ENCODE measurements around the gene OTOP3.
A peak's percentile ranks its signal among the peaks of the same experiment; 100 is the strongest.

OTOP3 gene

GRCh38 chr17:74986206-74986576 lies 50.5 kb downstream of the OTOP3 start:
- no peak for DNase-seq (ENCODE audit: low spot score)

DNA sequence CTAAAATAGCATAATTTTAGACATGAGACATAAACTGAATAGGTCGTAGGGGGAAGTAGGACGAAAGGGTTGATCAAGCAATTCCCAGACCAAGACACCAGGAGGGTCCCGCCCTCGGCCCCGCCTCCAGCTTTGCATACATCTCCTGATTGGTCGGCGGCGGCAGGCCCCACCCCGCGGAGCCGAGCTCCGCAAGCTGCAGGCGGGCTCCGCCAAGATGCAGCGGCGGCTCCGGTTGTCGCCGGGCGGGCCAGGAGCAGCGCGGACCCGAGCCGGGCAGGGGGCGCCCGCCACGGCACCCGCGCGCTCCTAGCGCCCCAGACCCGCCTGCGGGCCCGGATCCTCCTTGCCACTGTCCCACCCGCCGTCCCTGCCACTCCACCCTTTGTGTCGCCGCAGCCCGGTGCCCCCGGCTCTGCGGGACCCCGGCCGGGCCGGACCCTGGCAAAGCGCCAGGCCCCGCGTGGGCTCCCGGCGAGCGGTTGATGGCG lies 51.8 kb downstream of the OTOP3 start, which contains the start of gene CDR2L:
CDR2L (plus strand) TSS at position 215 of the 491 bp plus-strand sequence. CDS start 412 bp downstream, outside the sequence.
- peak; percentile 95 for DNase-seq (ENCODE audit: low spot score)

DNA sequence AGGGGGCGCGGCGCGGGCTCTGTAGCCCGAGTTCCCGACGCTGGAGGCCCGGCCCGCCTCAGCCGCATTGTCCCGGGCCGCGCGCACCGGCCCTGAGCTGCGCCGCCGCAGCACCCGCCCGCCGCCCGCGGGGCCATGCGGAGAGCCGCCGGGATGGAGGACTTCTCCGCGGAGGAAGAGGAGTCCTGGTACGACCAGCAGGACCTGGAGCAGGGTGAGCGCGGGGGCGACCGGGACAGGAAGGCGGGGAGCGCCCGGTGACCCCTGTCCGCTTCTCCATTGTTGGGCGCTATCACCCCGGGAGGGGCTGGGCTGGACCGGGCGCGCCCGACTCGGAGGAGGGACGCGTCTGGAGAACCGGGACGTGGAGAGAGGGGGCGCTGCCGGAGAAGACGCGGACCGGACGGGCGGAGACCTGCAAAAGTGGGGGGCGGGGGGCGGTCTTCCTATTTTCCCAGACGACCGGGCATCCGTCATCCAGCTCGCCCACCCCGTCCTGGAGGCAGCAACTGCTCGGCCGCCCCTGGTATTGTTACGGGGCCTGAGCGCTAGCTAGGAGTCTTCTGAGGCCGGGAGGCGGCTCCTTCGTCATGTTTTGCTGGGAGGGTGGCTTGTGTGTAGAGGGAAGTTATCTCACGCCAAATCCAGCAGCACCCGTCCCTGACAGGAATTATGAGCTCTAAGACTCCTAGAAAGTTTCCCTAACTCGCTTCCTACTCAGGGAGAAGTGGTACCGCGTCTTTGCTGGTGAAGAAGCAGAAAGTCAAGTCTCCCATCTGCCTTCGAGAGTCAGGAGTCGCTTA lies 52.4 kb downstream of the OTOP3 start:
- peak; percentile 75 for DNase-seq (ENCODE audit: low spot score)

- DNase-seq (ENCODE audit: low spot score) = no peak
These were observed 54.9 kb downstream of the OTOP3 start for GRCh38 chr17:74990581-74991105.

DNA sequence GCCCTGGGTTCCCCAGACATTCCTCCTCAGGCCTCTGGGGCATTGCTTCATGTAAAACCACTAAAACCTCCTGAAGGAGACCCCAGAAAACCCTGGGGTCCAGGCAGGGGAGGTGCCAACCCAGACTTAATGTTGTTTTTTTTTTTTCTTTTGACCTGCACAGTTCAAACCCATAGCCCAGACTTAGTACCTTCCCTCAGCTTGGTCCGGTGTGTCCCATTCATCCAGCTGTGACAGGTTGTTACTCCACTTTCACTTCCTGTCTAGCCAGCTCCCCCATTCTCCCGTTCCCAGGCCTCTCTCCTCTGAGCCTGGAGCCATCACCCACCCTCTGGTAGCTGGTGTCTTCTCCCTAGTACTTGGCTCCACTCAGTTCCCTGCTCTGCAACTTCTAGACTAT lies 56.5 kb downstream of the OTOP3 start:
- DNase-seq (ENCODE audit: low spot score) = no peak

DNA sequence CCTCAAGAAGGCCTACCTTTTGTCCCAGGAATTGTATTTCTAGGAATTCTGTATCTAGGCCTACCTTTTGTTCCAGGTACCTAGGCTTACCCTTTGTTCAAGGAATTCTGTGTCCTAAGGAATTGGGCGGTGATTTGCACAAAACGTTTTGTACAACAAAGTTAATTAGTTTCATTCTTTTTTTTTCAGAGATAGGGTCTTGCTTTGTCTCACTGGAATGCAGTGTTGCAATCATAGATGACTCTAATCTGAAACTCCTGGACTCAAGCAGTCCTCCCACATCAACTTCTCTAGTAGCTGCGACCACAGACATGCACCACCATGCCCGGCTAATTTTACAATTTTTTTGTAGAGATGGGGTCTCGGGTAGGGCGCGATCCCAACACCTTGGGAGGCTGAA lies 58.7 kb downstream of the OTOP3 start:
- no peak for DNase-seq (ENCODE audit: low spot score)

DNA sequence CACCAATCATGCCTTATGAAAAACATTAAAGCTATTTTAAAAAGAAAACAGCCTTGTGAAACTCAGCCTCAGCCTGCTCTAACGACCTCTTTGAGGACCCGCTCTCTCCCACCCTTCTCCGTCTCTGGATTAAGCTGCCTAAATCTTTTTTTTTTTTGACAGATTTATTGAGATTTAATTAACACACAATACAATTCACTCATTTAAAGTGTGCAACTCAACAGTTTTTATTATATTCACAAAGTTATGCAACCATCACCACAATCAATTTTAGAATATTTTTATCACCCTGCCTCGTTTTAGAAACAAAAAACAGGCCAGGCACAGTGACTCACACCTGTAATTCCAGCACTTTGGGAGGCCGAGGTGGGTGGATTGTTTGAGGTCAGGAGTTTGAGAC lies 60.1 kb downstream of the OTOP3 start:
- no peak for DNase-seq (ENCODE audit: low spot score)

DNA sequence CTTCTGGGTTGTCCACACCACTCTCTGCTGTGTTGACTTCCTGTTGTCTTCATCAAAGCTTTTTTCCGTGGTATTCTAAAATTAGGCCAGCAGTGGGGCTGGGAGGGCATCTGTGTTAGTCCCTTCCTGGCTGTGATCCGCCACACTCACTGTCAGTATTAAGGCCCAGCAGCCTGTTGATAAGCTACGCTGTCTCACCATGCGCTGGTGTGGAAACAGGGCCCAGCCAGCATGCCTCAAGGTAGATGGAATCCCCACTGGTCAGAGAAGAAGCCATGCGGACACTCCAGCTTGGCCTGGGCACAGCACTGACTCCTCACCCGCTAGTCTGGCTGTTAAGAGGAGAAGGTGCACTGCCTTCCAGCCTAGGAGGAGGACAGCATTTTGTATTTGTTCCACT lies 63.1 kb downstream of the OTOP3 start:
- DNase-seq (ENCODE audit: low spot score) = no peak

- DNase-seq (ENCODE audit: low spot score) = no peak
These were observed 63.8 kb downstream of the OTOP3 start for GRCh38 chr17:74999523-74999922.
